NCI-H1694 (cell line): ENCODE results near the gene FXR2.
A peak's percentile ranks its signal among the peaks of the same experiment; 100 is the strongest.
"Not testable (repeated sequence)": the region's sequence is repeated elsewhere in the genome, so short reads cannot be mapped to it uniquely, and the experiment has no call there.

Experiments
- DNase-seq: peaks from one replicate; lab custom pipeline; 2025; lab: John Stamatoyannopoulos, UW

The FXR2 gene

GRCh38 chr17:7614425-7615264 lies at the start of gene FXR2:
TSS of gene FXR2 (minus strand) at chr17:7614897. CDS start at chr17:7614532, 365 bp downstream.
- DNase-seq: peak; percentile 99

GRCh38 chr17:7656958-7657609 lies 42.4 kb upstream of the FXR2 start:
- no peak for DNase-seq

- no peak for DNase-seq
Measured at GRCh38 chr17:7655541-7655840, 40.8 kb upstream of the FXR2 start.

- no peak for DNase-seq
Measured at GRCh38 chr17:7654832-7655540, 40.3 kb upstream of the FXR2 start.

- peak; percentile 19 for DNase-seq
Measured at GRCh38 chr17:7652388-7653356, 38.0 kb upstream of the FXR2 start.

GRCh38 chr17:7651665-7652387 lies 37.1 kb upstream of the FXR2 start:
- DNase-seq: no peak

- no peak for DNase-seq
Measured at GRCh38 chr17:7651097-7651664, 36.5 kb upstream of the FXR2 start.

GRCh38 chr17:7650509-7651096 lies 35.9 kb upstream of the FXR2 start, which contains the start of gene ATP1B2:
TSS of gene ATP1B2 (plus strand) at chr17:7650926. CDS start at chr17:7651519, 593 bp downstream.
- DNase-seq: peak; percentile 70

GRCh38 chr17:7647018-7647417 lies 32.3 kb upstream of the FXR2 start:
- no peak for DNase-seq

GRCh38 chr17:7646457-7646856 lies 31.8 kb upstream of the FXR2 start:
- no peak for DNase-seq

GRCh38 chr17:7644775-7645174 lies 30.1 kb upstream of the FXR2 start:
- no peak for DNase-seq

GRCh38 chr17:7641635-7642034 lies 26.9 kb upstream of the FXR2 start:
- not testable (repeated sequence) for DNase-seq

- DNase-seq: no peak
Measured at GRCh38 chr17:7640783-7641182, 26.1 kb upstream of the FXR2 start.

GRCh38 chr17:7636163-7636562 lies 21.5 kb upstream of the FXR2 start:
- no peak for DNase-seq

GRCh38 chr17:7634384-7634783 lies 19.7 kb upstream of the FXR2 start:
- peak; percentile 45 for DNase-seq

GRCh38 chr17:7633093-7633492 lies 18.4 kb upstream of the FXR2 start:
- DNase-seq: no peak

- DNase-seq: peak; percentile 55
Measured at GRCh38 chr17:7632492-7632894, 17.8 kb upstream of the FXR2 start.

GRCh38 chr17:7631398-7632380 lies 17.0 kb upstream of the FXR2 start:
- DNase-seq: no peak
